IPS-NIHi11 (cell line): ENCODE measurements around the gene SEMA4D.

Source experiments
- DNase-seq: peaks from one replicate; pipeline ENCODE4 v3.0.0; 2012; ENCODE audit warnings: mixed read lengths, low spot score

SEMA4D gene

DNA sequence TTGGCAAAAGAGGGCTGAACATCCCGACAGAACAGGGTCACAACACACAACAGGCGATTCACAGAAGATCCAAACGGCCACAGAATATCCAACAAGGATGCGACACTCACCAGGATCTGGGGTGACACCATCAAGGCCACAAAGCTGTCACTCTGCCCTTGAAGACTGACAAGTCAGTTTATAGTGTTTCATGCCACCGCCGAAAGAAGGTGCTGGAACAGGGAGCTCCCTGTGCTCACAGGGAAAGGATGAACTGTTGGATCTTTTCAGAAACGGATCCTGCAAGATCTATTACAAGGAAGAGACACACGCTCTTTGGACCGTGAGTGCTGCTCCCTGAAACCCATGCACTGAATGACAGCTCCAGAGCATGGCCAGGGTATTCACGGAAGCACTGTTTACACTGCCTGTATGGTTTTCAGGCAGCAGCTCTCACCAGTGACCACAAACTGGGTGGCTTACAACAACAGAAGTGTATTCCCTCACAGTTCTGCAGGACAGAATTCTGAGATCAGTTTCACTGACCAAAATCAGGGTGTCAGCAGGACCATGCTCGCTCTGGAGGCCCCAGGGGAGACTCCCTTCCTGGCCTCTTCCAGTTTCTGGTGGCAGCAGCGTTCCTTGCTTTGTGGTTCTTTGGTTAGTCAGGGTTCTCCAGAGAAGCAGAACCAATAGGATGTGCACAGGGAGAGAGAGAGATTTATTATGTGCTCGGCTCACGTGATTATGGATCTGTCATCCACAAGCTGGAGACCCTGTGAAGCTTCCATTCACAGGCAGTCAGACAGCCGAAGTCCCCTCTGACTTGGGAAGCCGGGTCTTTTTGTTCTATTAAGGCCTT, 52.8 kb downstream of the SEMA4D start:
- no peak for DNase-seq

DNA sequence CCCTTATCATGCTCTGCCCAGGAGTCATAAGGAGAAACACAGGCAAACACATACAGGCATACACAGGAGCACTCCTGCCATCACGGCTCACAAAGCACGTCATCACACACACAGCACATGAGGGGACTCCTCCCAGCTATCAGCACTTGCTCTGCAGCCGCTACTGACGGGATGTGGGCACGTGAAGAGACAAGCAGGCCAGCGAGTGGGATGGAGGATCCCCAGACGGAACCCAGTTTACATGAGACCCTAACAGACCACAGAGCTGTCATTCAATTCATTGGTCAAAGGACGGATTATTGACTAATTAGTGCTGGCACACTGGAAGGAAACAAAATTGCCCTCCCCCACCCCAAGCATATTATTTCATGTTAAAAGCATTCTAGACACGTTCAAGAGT, 53.6 kb downstream of the SEMA4D start:
- DNase-seq, result no peak

DNA sequence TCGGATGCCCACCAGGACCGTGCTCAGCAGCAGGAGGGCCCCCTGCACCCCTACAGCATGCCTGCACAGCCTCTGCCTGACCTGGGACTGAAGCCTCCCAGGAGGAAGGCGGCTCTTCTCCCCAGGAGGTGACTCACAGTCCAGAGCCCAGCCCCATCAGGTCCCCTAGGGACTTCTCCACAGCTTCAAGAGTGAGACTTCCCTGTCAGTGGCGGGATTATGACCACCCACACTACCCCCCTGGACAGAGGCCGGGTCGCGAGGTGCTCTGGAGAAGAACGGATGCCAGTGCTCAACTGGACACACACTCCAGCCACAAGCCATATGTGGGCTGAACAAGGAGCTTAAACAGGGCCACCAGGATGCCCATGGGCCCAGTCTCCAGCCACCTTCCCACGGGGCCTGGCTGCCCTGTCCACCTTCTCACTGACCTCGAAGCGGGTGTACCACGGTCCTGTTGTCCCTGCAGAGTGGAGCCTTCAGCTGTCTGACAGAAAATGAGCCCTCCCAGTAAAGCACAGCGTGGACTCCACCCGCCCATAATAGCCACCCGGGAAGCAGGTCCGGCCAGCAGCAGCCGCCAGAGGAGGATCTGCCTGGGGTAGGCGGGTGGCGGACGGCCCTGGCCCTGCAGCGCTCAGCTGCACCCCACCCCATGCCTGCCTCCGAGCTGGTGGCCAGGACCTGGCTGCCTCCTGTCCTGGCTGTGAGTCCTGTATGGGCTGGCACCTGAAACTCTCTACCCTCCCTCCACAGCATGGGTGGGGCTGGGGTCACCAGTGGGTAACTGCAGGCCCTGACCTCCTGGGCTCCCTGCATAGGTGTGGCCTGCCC, 54.7 kb downstream of the SEMA4D start:
- DNase-seq, result no peak

DNA sequence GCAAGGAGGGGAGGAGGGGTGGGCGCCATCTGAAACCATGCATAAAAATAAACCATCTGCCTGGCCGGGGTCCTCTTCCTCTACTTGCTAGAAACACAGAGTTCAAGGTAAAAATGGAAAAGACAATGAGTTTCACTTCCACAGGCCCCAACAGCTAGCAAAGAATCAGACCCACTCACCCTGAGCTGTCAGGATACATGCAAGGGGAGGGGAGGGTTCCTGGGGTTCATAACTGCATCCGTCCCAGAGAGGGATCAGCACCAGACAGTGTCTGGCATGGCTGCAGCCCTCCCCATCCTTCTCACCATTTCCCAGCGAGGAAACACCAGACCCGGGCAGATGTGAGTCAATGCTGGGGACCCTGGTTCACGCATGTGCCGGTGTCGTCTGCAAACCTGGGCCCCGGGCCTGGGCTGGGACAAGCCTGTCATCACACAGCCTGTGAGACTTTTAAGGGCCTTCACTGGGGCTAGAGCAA, 55.4 kb downstream of the SEMA4D start:
- no peak for DNase-seq

DNA sequence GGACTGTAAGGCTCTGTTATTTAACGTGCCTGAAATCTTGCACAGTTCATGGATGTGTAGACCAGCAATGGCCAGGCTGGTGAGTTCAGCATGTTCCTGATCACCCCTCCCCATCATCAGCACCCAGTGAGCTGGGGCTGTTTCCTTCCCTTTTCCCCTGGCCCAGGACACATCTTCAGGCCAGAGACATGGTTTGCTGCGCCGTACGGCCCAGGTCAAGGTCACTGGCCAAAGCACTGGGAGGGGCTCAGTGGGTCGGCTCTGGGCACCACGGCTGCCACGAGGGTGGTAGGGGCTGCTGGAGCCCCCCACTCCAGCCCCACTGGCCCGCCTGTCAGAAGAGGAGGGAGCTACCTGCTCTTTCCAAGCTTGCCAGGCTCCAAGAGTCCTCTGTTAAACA, 55.9 kb downstream of the SEMA4D start:
- DNase-seq, result no peak

DNA sequence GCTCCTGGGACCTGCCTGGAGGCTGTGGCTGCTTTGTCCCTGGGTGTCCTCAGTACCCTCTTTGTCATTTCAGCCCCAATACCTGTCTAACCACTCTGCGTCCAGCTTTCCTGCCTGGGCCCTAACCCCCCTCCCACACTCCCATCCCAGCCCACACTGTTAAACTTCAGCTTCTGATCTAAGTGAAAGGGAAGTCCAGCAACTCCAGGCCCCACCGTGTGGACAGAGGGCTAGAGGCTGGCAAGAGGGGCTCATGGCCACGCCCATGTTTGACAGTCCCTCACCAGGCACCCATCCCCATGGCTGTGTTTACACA, 56.3 kb downstream of the SEMA4D start:
- no peak for DNase-seq

DNA sequence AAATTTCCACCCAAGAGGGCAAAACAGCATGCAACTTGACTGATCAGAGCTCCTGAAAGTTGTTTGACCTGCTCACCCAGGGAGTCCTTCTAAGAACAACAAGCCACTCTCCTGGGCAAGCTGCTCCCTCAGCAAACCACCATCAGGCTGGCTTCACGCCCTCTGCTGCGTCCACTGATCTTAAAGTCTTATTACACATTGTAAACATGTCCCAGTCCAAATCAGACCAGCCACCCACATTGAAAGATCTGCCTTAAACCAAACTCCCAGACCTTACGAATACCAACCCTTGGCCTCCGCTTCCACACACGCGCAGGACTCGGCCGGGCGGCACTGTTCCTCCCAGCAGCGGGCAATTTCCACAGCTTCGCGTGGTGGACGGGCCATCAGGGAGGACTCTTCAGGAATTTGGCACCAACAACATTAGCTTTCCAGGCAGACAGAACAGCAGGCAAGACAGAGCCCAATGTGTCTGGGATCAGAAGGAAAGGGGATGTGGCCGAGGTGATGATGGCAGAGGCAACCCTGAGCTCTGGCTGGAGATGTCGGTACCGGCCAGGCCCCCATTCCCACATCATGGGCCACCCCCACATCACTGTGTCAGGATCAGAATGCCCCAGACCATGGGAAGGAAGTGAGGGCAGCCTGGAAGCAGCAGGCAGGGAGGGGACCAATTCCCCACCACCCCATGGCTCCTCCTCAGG, 56.8 kb downstream of the SEMA4D start:
- DNase-seq, result no peak

DNA sequence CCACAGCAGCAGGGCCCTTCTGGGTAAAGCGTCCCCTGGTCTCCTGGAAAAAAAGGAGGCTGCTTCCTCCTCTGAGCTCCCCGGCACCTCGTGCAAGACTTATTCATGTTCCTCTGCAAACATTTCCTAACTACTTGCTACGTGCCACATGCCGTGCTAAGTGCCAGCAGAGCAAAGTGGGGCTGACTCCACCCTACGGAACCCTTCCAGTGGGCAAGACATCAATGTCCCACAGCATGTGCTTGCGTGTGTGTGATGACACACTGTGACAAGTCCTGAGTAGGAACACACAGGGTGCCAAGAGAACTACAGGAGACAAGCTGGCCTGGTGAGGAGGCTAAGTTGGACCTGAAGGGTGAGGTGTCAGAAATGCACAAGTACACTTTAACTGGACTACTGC, 57.4 kb downstream of the SEMA4D start:
- no peak for DNase-seq

DNA sequence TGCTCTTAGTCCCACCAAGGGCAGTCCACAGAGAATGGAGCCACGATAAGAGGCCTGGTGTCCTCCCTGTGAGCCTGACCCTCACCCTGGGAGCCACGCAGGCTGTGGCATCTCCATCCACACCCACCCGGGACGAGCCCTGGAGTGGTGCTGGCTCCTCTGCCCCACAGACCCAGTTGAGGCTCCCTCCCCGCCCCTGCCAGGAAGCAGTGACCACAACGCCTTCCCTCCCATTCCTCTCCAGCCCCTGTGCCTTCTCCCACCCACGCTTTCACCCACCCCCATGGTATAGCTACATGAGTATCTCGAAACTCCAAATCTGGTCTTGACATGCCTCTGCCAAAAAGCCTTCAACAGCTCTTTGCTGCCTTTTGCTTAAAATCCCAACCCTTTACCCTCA, 57.9 kb downstream of the SEMA4D start:
- DNase-seq, result no peak

DNA sequence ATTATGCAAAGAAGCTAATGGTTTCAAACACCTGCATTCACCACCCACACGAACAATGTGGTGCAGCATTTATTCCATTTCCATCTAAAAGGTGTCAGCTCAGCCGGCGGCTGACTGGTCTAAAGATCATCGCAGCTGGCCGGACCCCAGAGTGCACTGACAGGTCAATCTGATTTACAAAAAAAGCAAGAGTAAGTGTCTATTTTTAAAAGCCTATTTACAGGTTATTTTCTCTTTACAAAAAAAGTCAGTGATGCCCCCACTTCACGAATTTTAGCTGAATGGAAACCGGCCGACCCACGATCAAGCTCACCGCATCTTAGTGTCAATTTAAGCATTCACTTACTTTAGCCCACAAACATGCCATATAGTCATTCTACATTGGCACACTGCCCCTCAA, 58.3 kb downstream of the SEMA4D start:
- no peak for DNase-seq

DNA sequence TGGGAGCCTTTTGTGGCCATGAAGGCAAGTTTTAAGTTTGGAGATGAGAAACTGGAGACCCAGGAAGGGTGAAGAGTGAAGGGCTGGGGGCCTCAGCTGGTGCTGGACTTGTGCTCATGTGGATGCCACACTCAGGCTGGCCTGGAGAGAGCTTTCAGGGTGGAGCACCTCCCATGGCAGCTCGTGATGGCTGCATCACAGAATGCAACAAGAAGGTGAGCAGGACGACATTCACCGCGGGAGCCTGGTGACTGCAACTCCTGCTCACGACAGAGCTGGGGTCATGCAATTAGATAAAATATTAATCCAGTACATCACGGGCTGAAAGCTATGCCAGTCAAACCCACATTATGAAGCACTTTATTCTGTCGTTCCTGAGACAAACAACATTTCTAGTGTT, 59.7 kb downstream of the SEMA4D start:
- no peak for DNase-seq

DNA sequence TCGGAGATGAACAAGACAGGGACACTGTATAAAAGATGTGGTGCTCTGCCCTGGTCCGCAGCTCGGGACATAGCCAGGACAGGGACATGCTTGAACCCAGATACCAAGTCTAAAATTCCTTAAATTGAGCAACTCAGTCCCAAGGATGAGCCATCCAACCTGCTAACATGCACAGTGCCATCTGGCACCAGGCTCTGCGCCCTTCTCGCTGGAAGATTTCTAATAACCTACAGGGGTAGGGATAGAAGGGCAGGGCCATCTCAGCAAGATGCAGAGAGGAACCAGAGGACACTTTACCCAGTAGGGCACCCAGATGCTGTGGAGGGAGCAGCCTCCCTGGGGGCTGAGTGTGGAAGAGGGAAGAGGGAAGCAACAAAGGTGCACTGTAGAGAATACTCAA, 60.1 kb downstream of the SEMA4D start:
- DNase-seq, result no peak

DNA sequence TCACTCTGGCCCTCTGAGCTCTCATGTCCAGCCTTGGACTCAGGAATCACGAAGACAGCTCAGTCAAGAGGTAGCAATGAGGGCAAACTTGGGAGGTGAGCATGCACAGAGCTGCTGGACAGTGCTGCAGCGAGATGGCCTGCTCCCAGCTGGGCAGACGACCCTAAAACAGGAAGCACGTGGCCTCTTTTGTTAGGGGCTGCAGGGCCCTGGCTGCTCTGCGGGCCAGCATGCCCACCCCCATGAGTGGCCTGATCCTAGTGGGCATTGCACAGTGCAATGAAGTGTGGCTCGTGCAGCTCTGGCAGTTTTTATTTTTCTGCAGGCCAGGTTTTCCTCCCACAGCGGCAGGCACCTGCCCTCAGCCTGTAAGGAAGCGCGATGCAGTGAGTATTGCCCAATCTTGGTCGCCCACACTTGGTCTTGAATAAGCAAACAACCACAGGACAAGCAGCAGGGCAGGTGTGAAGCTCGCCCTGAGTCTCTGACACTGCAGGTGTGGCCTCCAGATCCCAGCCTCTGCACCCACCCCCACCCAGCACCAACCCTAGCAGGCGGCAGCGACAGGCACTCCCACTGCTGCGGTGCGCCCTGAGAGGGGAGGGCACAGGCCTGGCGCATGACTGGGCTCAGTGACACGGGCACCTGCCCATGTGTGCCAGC, 60.8 kb downstream of the SEMA4D start:
- no peak for DNase-seq

DNA sequence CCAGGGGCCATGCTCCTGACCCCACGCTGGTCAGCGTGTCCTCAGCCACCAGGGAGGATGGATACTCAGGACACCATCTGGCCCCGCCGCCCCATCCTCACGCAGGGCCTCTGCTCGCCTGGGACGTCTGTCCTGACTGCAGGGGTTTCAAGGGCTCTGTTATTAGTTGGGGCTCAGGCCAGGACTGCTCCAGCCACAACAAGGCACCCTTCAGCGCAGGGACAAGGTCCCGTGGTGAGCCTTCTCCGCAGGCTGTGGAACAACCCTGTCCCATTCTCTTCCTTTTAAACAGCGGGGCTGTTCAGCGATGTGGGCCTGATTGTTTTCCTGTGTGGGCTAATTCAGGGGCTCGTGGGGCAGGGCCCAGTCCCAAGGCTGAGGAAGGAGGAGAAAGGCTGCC, 61.6 kb downstream of the SEMA4D start:
- DNase-seq, result no peak

DNA sequence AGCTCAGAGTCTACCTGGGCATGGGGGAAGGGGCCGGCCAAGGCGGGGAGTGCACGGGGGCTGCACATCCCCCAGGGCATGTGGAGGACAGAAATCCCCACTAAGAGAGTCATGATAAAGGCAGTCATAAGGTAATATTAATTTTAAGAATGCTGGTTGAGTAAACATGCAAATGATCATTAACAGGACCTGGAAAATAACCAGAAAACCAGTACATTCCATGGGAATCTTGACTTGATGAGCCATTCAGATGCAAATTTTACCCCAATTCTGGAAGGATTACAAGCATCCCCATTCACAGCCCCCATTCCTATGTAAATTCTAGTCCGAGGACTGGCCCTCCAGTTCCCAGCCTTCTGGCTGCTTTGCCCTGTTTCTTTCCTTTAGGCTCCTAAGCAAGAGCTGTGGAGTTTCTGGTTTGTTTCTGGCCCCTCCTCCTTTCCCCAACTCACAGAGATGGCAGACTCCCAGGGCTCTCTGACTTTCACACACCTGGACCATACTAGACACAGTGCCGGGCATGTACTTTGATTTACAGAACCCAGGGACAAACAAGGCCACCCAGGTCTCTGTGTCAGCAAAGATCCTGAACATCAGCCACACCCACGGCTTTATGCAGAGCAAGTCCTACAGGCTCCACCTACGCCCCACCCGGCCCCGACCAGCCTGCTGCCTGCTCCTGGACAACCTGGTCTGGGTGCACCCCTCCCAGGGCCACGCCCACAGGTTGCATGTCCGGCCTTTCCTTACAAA, 62.7 kb downstream of the SEMA4D start:
- peak; percentile 93 for DNase-seq

DNA sequence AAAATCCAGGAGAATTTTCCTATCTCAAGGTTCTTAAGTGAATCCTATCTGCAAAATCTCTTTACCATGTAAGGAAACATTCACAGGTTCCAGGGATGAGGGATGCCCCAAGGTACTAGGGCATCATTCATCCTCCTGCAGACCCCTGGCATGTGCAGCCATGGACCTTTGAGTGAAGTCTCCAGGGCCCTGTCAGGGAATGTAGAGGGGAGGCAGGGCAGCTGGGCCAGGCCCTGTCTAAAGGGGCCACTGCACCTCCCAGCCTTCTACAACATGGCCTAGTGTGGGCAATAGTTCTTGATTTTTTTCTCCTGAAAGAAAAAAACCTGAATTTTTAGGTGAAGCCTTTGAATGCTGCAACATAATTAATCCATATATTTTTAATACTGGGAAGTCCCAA, 63.3 kb downstream of the SEMA4D start:
- DNase-seq, result no peak

DNA sequence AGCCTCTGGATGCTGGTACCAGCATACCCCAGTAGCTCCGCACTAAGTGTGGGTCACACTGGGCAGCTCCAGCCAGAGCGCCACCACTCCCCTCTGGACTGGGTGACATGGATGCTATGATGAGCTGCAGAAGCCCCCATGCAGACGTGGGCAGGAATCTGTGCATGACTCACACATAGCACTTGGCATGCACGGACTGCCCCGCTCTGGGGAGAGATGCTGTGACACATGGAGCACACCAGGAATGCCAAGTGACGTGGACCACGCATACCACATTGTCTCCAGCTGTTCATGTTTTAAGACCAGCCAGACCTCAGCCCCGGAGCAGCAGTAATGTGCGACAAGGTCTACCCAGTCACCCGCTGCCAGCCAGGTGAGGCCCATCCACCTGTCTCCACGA, 64.1 kb downstream of the SEMA4D start:
- no peak for DNase-seq

DNA sequence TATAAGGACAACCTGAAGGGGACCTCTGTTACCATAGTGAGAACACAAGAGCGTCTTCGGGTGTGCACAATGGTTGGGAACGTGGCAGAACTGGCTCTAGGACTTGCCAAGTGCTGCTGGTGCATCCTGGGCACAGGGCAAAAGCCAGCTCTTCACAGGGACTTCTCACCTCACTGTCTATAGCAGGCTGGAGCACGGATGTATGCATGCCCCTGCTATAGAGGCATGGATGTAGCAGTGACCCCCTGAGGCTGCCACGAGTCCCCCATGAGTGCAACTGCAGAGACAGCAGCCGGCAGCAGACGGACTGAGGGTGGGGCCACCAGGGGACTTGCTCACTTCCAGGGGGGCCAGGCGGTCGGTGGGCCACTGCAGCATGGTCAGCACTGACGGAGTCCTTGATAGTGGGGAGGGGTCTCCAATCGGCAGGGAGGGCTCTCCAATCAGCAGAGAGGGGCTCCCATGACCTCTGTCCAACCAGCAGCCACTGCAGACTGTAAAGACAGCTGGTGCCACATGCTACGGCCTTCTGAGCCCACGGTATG, 64.9 kb downstream of the SEMA4D start:
- DNase-seq, result no peak

DNA sequence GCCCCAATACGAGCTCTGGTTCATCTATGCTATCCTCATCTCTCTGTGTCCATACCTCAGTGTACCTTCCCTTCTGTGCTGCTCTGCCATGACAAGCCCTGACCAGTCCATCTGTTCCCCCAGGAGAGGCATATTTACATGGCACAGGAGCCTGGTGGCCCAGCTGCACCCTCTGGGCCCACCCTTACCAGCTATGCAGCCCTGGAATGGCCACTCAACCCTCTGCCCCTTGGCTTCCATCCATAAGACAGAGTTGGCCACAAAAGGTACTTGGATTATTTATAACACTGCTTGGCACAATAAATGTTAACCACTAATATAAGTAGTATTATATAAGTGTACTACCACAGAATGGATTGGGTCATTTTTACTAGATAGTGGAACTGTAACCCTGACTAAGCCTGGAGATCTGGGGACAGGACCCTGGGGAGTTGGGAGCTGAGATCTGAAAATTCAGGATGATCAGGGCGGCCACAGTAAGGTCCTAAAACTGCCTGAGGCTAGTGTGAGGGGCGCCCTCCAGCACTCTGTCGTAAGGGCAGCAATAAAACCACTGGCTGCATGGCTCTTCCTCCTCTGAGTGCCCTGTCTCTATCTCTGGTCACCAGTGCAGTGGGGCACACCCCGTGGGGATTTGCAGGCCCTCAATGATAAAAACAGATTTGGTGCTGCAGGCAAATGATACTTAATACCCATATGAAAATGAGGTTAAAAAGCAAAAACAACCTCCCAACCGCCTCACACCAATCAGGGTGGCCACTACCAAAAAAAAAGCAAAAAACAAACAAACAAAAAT, 65.8 kb downstream of the SEMA4D start:
- DNase-seq, result no peak

DNA sequence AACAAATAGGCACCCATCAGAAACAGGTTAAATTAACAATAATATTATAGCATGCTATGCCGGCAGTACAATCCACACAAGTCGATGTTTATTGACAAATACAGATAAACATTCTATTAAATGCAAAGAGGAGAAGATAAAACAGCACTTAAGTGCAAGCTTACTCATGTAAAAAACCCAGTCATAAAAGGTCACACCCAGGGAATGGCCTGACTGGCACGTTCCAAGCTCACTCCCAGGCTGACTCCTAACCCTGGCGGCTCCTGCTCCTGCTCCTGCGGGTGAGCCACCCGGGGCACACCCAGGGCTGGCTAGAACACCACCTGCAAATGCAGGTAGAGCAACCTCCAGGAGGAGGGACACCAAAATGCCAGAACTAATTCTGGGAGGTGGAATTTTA, 66.9 kb downstream of the SEMA4D start:
- no peak for DNase-seq
